SU-DHL-6 (cell line): ENCODE results near the gene CALHM5.

Source experiments
- CTCF ChIP-seq: fragments of 200-600 bp; sonication (generic); IDR thresholded peaks from one replicate; pipeline ENCODE4 v1.5.1; 2017; ENCODE audit warnings: antibody characterized with exemption, mild to moderate bottlenecking, low read length, moderate library complexity; ENCODE audit not compliant: insufficient read depth, poor library complexity, severe bottlenecking
- EZH2phosphoT487 ChIP-seq: fragments of 200-600 bp; sonication (generic), shearing (Covaris generic); conservative IDR thresholded peaks from 2 replicates; pipeline ENCODE4 v1.6.1; 2018; ENCODE audit warnings: mild to moderate bottlenecking, antibody characterized with exemption, low read length, moderate library complexity, mixed read lengths

- TF ChIP-seq CTCF = no peak
- TF ChIP-seq EZH2phosphoT487 = no peak
Measured at GRCh38 chr6:116497113-116497676, 14.2 kb upstream of the CALHM5 start.
